ENCODE results near the gene CEMIP.

CEMIP gene

GRCh38 chr15:80926126-80926525 is 147.0 kb downstream of the CEMIP start:
- DNase-seq = no peak
- H3K4me3 ChIP-seq (ENCODE audit: insufficient read depth, low read depth, low read length, poor library complexity, severe bottlenecking) = no peak overlapping the region
- no peaks in the 10 kb centered on the region for H3K36me3 ChIP-seq (ENCODE audit: control insufficient read depth, insufficient read depth, low read length)
- H3K4me1 ChIP-seq (ENCODE audit: control insufficient read depth, insufficient read depth, low read length, poor library complexity, severe bottlenecking) = no peaks in the 10 kb centered on the region
- H3K27me3 ChIP-seq (replicated peaks; ENCODE audit: control insufficient read depth, insufficient read depth, low read length, poor library complexity, severe bottlenecking) = no peaks in the 10 kb centered on the region
- H3K9me3 ChIP-seq (ENCODE audit: control insufficient read depth, low read length) = no peaks in the 10 kb centered on the region
- H3K27ac ChIP-seq (ENCODE audit: insufficient read depth, low read length, poor library complexity, severe bottlenecking) = no peak overlapping the region

- Histone ChIP-seq H3K9me3 (ENCODE audit: control insufficient read depth, low read length) (no peaks in the 10 kb centered on the region), H3K36me3 (ENCODE audit: control insufficient read depth, insufficient read depth, low read length) (no peaks in the 10 kb centered on the region), H3K27me3 (replicated peaks; ENCODE audit: control insufficient read depth, insufficient read depth, low read length, poor library complexity, severe bottlenecking) (no peaks in the 10 kb centered on the region), H3K4me3 (ENCODE audit: insufficient read depth, low read depth, low read length, poor library complexity, severe bottlenecking) (no peak overlapping the region), H3K27ac (ENCODE audit: insufficient read depth, low read length, poor library complexity, severe bottlenecking) (no peak overlapping the region), H3K4me1 (ENCODE audit: control insufficient read depth, insufficient read depth, low read length, poor library complexity, severe bottlenecking) (no peaks in the 10 kb centered on the region)
- DNase-seq = no peak
Observed at GRCh38 chr15:80929225-80929624, 150.1 kb downstream of the CEMIP start.

GRCh38 chr15:80929689-80930088 is 150.5 kb downstream of the CEMIP start:
- no peak for DNase-seq
- no peak overlapping the region for H3K27ac ChIP-seq (ENCODE audit: insufficient read depth, low read length, poor library complexity, severe bottlenecking)
- H3K4me3 ChIP-seq (ENCODE audit: insufficient read depth, low read depth, low read length, poor library complexity, severe bottlenecking) = no peak overlapping the region
- no peaks in the 10 kb centered on the region for H3K36me3 ChIP-seq (ENCODE audit: control insufficient read depth, insufficient read depth, low read length)
- no peaks in the 10 kb centered on the region for H3K9me3 ChIP-seq (ENCODE audit: control insufficient read depth, low read length)
- H3K4me1 ChIP-seq (ENCODE audit: control insufficient read depth, insufficient read depth, low read length, poor library complexity, severe bottlenecking) = no peaks in the 10 kb centered on the region
- H3K27me3 ChIP-seq (replicated peaks; ENCODE audit: control insufficient read depth, insufficient read depth, low read length, poor library complexity, severe bottlenecking) = no peaks in the 10 kb centered on the region

GRCh38 chr15:80931191-80931590 is 152.0 kb downstream of the CEMIP start:
- Histone ChIP-seq H3K4me1 (ENCODE audit: control insufficient read depth, insufficient read depth, low read length, poor library complexity, severe bottlenecking) (no peaks in the 10 kb centered on the region), H3K9me3 (ENCODE audit: control insufficient read depth, low read length) (no peaks in the 10 kb centered on the region), H3K4me3 (ENCODE audit: insufficient read depth, low read depth, low read length, poor library complexity, severe bottlenecking) (no peak overlapping the region), H3K27ac (ENCODE audit: insufficient read depth, low read length, poor library complexity, severe bottlenecking) (no peak overlapping the region), H3K27me3 (replicated peaks; ENCODE audit: control insufficient read depth, insufficient read depth, low read length, poor library complexity, severe bottlenecking) (no peaks in the 10 kb centered on the region), H3K36me3 (ENCODE audit: control insufficient read depth, insufficient read depth, low read length) (peaks cover 2% of the 10 kb centered on the region)
- no peak for DNase-seq

- Histone ChIP-seq H3K27me3 (replicated peaks; ENCODE audit: control insufficient read depth, insufficient read depth, low read length, poor library complexity, severe bottlenecking) (no peaks in the 10 kb centered on the region), H3K9me3 (ENCODE audit: control insufficient read depth, low read length) (no peaks in the 10 kb centered on the region), H3K4me1 (ENCODE audit: control insufficient read depth, insufficient read depth, low read length, poor library complexity, severe bottlenecking) (no peaks in the 10 kb centered on the region), H3K36me3 (ENCODE audit: control insufficient read depth, insufficient read depth, low read length) (peaks cover 2% of the 10 kb centered on the region), H3K27ac (ENCODE audit: insufficient read depth, low read length, poor library complexity, severe bottlenecking) (no peak overlapping the region), H3K4me3 (ENCODE audit: insufficient read depth, low read depth, low read length, poor library complexity, severe bottlenecking) (no peak overlapping the region)
- no peak for DNase-seq
Observed at GRCh38 chr15:80931721-80932512, 152.7 kb downstream of the CEMIP start.

GRCh38 chr15:80932513-80932815 is 153.3 kb downstream of the CEMIP start:
- Histone ChIP-seq H3K27ac (ENCODE audit: insufficient read depth, low read length, poor library complexity, severe bottlenecking) (no peak overlapping the region), H3K36me3 (ENCODE audit: control insufficient read depth, insufficient read depth, low read length) (peaks cover 2% of the 10 kb centered on the region), H3K4me1 (ENCODE audit: control insufficient read depth, insufficient read depth, low read length, poor library complexity, severe bottlenecking) (no peaks in the 10 kb centered on the region), H3K9me3 (ENCODE audit: control insufficient read depth, low read length) (no peaks in the 10 kb centered on the region), H3K27me3 (replicated peaks; ENCODE audit: control insufficient read depth, insufficient read depth, low read length, poor library complexity, severe bottlenecking) (no peaks in the 10 kb centered on the region), H3K4me3 (ENCODE audit: insufficient read depth, low read depth, low read length, poor library complexity, severe bottlenecking) (no peak overlapping the region)
- no peak for DNase-seq

- Histone ChIP-seq H3K4me3 (ENCODE audit: insufficient read depth, low read depth, low read length, poor library complexity, severe bottlenecking) (no peak overlapping the region), H3K9me3 (ENCODE audit: control insufficient read depth, low read length) (no peaks in the 10 kb centered on the region), H3K36me3 (ENCODE audit: control insufficient read depth, insufficient read depth, low read length) (peaks cover 2% of the 10 kb centered on the region), H3K27me3 (replicated peaks; ENCODE audit: control insufficient read depth, insufficient read depth, low read length, poor library complexity, severe bottlenecking) (no peaks in the 10 kb centered on the region), H3K4me1 (ENCODE audit: control insufficient read depth, insufficient read depth, low read length, poor library complexity, severe bottlenecking) (no peaks in the 10 kb centered on the region), H3K27ac (ENCODE audit: insufficient read depth, low read length, poor library complexity, severe bottlenecking) (no peak overlapping the region)
- DNase-seq = no peak
Observed at GRCh38 chr15:80932989-80933388, 153.8 kb downstream of the CEMIP start.

- Histone ChIP-seq H3K36me3 (ENCODE audit: control insufficient read depth, insufficient read depth, low read length) (peaks cover 2% of the 10 kb centered on the region), H3K9me3 (ENCODE audit: control insufficient read depth, low read length) (no peaks in the 10 kb centered on the region), H3K27me3 (replicated peaks; ENCODE audit: control insufficient read depth, insufficient read depth, low read length, poor library complexity, severe bottlenecking) (no peaks in the 10 kb centered on the region), H3K4me1 (ENCODE audit: control insufficient read depth, insufficient read depth, low read length, poor library complexity, severe bottlenecking) (no peaks in the 10 kb centered on the region), H3K27ac (ENCODE audit: insufficient read depth, low read length, poor library complexity, severe bottlenecking) (no peak overlapping the region), H3K4me3 (ENCODE audit: insufficient read depth, low read depth, low read length, poor library complexity, severe bottlenecking) (no peak overlapping the region)
- DNase-seq = no peak
Observed at GRCh38 chr15:80934761-80935221, 155.6 kb downstream of the CEMIP start.

- no peaks in the 10 kb centered on the region for H3K9me3 ChIP-seq (ENCODE audit: control insufficient read depth, low read length)
- peaks cover 9% of the 10 kb centered on the region for H3K36me3 ChIP-seq (ENCODE audit: control insufficient read depth, insufficient read depth, low read length)
- no peaks in the 10 kb centered on the region for H3K27me3 ChIP-seq (replicated peaks; ENCODE audit: control insufficient read depth, insufficient read depth, low read length, poor library complexity, severe bottlenecking)
- H3K27ac ChIP-seq (ENCODE audit: insufficient read depth, low read length, poor library complexity, severe bottlenecking) = no peak overlapping the region
- H3K4me3 ChIP-seq (ENCODE audit: insufficient read depth, low read depth, low read length, poor library complexity, severe bottlenecking) = no peak overlapping the region
- no peaks in the 10 kb centered on the region for H3K4me1 ChIP-seq (ENCODE audit: control insufficient read depth, insufficient read depth, low read length, poor library complexity, severe bottlenecking)
- no peak for DNase-seq
Observed at GRCh38 chr15:80936288-80937078, 157.3 kb downstream of the CEMIP start.

GRCh38 chr15:80937718-80938117 is 158.5 kb downstream of the CEMIP start:
- no peak for DNase-seq
- H3K27ac ChIP-seq (ENCODE audit: insufficient read depth, low read length, poor library complexity, severe bottlenecking) = no peak overlapping the region
- H3K4me1 ChIP-seq (ENCODE audit: control insufficient read depth, insufficient read depth, low read length, poor library complexity, severe bottlenecking) = no peaks in the 10 kb centered on the region
- H3K4me3 ChIP-seq (ENCODE audit: insufficient read depth, low read depth, low read length, poor library complexity, severe bottlenecking) = no peak overlapping the region
- no peaks in the 10 kb centered on the region for H3K9me3 ChIP-seq (ENCODE audit: control insufficient read depth, low read length)
- peaks cover 21% of the 10 kb centered on the region for H3K36me3 ChIP-seq (ENCODE audit: control insufficient read depth, insufficient read depth, low read length)
- H3K27me3 ChIP-seq (replicated peaks; ENCODE audit: control insufficient read depth, insufficient read depth, low read length, poor library complexity, severe bottlenecking) = no peaks in the 10 kb centered on the region

Measured in effector memory CD4-positive, alpha-beta T cell (primary cell).